ENCODE results near the gene RTN3. TPM values are rescaled to one million over a fixed set of nuclear protein-coding genes. Genes with fewer than 3 reads are reported as not detected.
A peak's percentile ranks its signal among the peaks of the same experiment; 100 is the strongest.

RTN3 gene
- total and polyA plus RNA-seq, 9 donors = 25.5 to 76.0 (median 53.9) TPM

DNA sequence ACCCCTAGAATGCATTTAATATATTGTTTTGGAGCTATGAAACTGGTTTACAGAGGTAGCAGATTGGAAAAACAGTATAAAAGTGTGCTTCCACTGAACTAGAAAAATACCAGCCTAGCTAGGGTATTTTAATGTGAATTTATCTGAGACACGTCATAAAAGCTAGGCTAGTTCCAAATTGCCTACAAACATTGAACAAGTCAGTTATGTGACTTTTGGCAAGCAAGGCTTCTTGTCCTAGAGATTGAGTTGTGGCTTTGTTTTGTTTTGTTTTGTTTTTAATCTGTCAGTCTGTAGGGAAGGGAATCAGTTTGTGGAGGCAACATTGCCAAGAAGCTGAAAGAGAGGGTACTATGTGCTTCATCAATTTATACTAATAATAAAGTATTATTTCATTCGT is 24.2 kb downstream of the RTN3 start:
- Histone ChIP-seq H3K4me1 (ENCODE audit: control insufficient read depth, insufficient read depth, low read length) (no peaks in the 10 kb centered on the region), H3K4me3 (ENCODE audit: low read length) (no peak overlapping the region), H3K27me3 (ENCODE audit: control insufficient read depth, insufficient read depth, low read length) (no peaks in the 10 kb centered on the region), H3K9me3 (replicated peaks; ENCODE audit: control insufficient read depth, low read depth, low read length) (no peaks in the 10 kb centered on the region), H3K36me3 (ENCODE audit: control insufficient read depth, insufficient read depth, low read length) (no peaks in the 10 kb centered on the region), H3K27ac (ENCODE audit: low read length) (no peak overlapping the region)
- no CpG with 5 or more reads among the region's 2 CpGs for WGBS (ENCODE audit: insufficient coverage)
- DNase-seq = no peak

DNA sequence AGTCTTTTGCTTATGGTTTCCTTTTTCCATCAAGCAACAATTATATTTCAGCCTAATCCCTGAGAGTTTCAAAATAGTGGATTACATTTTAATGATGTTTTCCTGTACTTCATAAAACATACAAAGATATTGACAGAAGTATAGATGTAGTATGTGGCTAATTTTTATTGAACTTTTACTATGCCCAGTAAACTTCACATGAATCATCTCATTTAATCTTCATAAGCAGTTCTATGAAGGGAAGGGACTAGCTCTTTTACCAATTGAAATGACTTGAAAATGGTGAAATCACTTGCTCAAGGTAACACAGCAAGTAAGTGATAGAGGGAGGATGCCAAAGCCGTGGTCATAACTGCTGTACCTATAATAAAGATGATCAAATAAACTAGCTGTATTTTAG is 27.5 kb downstream of the RTN3 start:
- Histone ChIP-seq H3K27me3 (ENCODE audit: control insufficient read depth, insufficient read depth, low read length) (no peaks in the 10 kb centered on the region), H3K4me1 (ENCODE audit: control insufficient read depth, insufficient read depth, low read length) (no peaks in the 10 kb centered on the region), H3K36me3 (ENCODE audit: control insufficient read depth, insufficient read depth, low read length) (no peaks in the 10 kb centered on the region), H3K9me3 (replicated peaks; ENCODE audit: control insufficient read depth, low read depth, low read length) (no peaks in the 10 kb centered on the region), H3K27ac (ENCODE audit: low read length) (no peak overlapping the region), H3K4me3 (ENCODE audit: low read length) (no peak overlapping the region)
- DNase-seq = no peak
- no CpG with 5 or more reads among the region's 1 CpG for WGBS (ENCODE audit: insufficient coverage)

GRCh38 chr11:63709336-63709884 is 28.1 kb downstream of the RTN3 start:
- no peak overlapping the region for H3K27ac ChIP-seq (ENCODE audit: low read length)
- no peaks in the 10 kb centered on the region for H3K9me3 ChIP-seq (replicated peaks; ENCODE audit: control insufficient read depth, low read depth, low read length)
- H3K4me1 ChIP-seq (ENCODE audit: control insufficient read depth, insufficient read depth, low read length) = no peaks in the 10 kb centered on the region
- peak; percentile 14 for DNase-seq
- no peaks in the 10 kb centered on the region for H3K27me3 ChIP-seq (ENCODE audit: control insufficient read depth, insufficient read depth, low read length)
- 83% methylated on average over 1 of the region's 3 CpGs for WGBS (ENCODE audit: insufficient coverage)
- no peaks in the 10 kb centered on the region for H3K36me3 ChIP-seq (ENCODE audit: control insufficient read depth, insufficient read depth, low read length)
- H3K4me3 ChIP-seq (ENCODE audit: low read length) = no peak overlapping the region

DNA sequence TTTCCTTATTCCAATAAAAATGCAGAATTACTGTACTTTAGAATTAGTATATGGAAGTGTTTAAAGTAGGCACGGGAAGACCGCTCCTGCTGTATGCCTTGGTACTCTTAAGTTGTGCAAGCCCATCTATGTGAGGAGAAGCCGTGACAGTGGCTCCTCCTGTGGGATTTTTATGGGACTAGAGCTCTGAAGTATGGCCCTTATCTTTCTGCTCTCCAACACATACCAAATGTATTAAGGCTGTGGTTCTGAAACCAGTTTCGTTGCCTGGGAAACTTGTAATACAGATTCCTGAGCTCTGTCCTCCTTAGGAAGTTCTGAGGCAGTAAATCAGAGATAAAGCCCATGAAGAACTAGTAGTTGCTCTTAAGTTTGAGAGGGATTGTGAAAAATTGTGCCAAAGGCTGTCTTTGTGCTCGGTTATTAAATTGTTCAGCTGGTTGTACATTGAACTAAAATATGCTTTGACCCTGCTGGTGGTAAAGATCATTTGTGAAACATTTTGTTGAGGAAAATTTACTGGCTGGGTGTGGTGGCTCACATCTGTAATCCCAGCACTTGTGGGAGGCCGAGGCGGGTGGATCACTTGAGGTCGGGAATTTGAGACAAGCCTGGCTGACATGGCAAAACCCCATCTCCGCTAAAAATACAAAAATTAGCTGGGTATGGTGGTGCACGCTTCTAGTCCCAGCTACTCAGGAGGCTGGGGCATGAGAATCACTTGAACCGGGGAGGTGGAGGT is 29.3 kb downstream of the RTN3 start:
- Histone ChIP-seq H3K36me3 (ENCODE audit: control insufficient read depth, insufficient read depth, low read length) (peaks cover 3% of the 10 kb centered on the region), H3K9me3 (replicated peaks; ENCODE audit: control insufficient read depth, low read depth, low read length) (no peaks in the 10 kb centered on the region), H3K27ac (ENCODE audit: low read length) (no peak overlapping the region), H3K4me3 (ENCODE audit: low read length) (no peak overlapping the region), H3K4me1 (ENCODE audit: control insufficient read depth, insufficient read depth, low read length) (no peaks in the 10 kb centered on the region), H3K27me3 (ENCODE audit: control insufficient read depth, insufficient read depth, low read length) (no peaks in the 10 kb centered on the region)
- 81% methylated on average over 6 of the region's 11 CpGs for WGBS (ENCODE audit: insufficient coverage)
- DNase-seq = no peak

- Histone ChIP-seq H3K36me3 (ENCODE audit: control insufficient read depth, insufficient read depth, low read length) (peaks cover 3% of the 10 kb centered on the region), H3K4me3 (ENCODE audit: low read length) (no peak overlapping the region)
- WGBS (ENCODE audit: insufficient coverage) = 88% methylated on average over 4 of the region's 6 CpGs
Measured at GRCh38 chr11:63711838-63712237, 30.5 kb downstream of the RTN3 start.

GRCh38 chr11:63713766-63714165 is 32.5 kb downstream of the RTN3 start:
- DNase-seq = no peak
- WGBS (ENCODE audit: insufficient coverage) = no CpG with 5 or more reads among the region's 2 CpGs
- Histone ChIP-seq H3K9me3 (replicated peaks; ENCODE audit: control insufficient read depth, low read depth, low read length) (no peaks in the 10 kb centered on the region), H3K4me1 (ENCODE audit: control insufficient read depth, insufficient read depth, low read length) (no peaks in the 10 kb centered on the region), H3K27me3 (ENCODE audit: control insufficient read depth, insufficient read depth, low read length) (no peaks in the 10 kb centered on the region), H3K36me3 (ENCODE audit: control insufficient read depth, insufficient read depth, low read length) (peaks cover 3% of the 10 kb centered on the region), H3K4me3 (ENCODE audit: low read length) (no peak overlapping the region), H3K27ac (ENCODE audit: low read length) (no peak overlapping the region)

More at GRCh38 chr11:63711838-63712237, 30.5 kb downstream of the RTN3 start:
- H3K9me3 ChIP-seq (replicated peaks; ENCODE audit: control insufficient read depth, low read depth, low read length) = no peaks in the 10 kb centered on the region
- no peak for DNase-seq
- no peak overlapping the region for H3K27ac ChIP-seq (ENCODE audit: low read length)
- H3K27me3 ChIP-seq (ENCODE audit: control insufficient read depth, insufficient read depth, low read length) = no peaks in the 10 kb centered on the region
- no peaks in the 10 kb centered on the region for H3K4me1 ChIP-seq (ENCODE audit: control insufficient read depth, insufficient read depth, low read length)

GRCh38 chr11:63716046-63716445 is 34.7 kb downstream of the RTN3 start:
- H3K27me3 ChIP-seq (ENCODE audit: control insufficient read depth, insufficient read depth, low read length) = no peaks in the 10 kb centered on the region
- no peaks in the 10 kb centered on the region for H3K9me3 ChIP-seq (replicated peaks; ENCODE audit: control insufficient read depth, low read depth, low read length)
- H3K4me1 ChIP-seq (ENCODE audit: control insufficient read depth, insufficient read depth, low read length) = no peaks in the 10 kb centered on the region
- H3K4me3 ChIP-seq (ENCODE audit: low read length) = no peak overlapping the region
- H3K36me3 ChIP-seq (ENCODE audit: control insufficient read depth, insufficient read depth, low read length) = peaks cover 10% of the 10 kb centered on the region
- DNase-seq = no peak
- no peak overlapping the region for H3K27ac ChIP-seq (ENCODE audit: low read length)

DNA sequence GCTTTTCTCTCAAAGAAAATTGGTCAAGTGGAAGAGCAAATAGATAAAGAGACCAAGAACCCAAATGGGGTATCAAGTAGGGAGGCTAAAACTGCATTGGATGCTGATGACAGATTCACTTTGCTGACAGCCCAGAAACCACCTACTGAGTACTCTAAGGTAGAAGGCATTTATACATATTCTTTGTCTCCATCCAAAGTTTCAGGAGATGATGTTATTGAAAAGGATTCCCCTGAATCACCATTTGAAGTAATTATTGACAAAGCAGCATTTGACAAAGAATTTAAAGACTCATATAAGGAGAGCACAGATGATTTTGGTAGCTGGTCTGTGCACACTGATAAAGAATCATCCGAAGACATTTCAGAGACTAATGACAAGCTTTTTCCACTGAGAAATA is 37.7 kb downstream of the RTN3 start:
- no peaks in the 10 kb centered on the region for H3K27me3 ChIP-seq (ENCODE audit: control insufficient read depth, insufficient read depth, low read length)
- 92% methylated on average over 1 of the region's 1 CpG for WGBS (ENCODE audit: insufficient coverage)
- no peak overlapping the region for H3K27ac ChIP-seq (ENCODE audit: low read length)
- H3K4me3 ChIP-seq (ENCODE audit: low read length) = no peak overlapping the region
- H3K4me1 ChIP-seq (ENCODE audit: control insufficient read depth, insufficient read depth, low read length) = no peaks in the 10 kb centered on the region
- peaks cover 10% of the 10 kb centered on the region for H3K36me3 ChIP-seq (ENCODE audit: control insufficient read depth, insufficient read depth, low read length)
- no peaks in the 10 kb centered on the region for H3K9me3 ChIP-seq (replicated peaks; ENCODE audit: control insufficient read depth, low read depth, low read length)
- DNase-seq = no peak

DNA sequence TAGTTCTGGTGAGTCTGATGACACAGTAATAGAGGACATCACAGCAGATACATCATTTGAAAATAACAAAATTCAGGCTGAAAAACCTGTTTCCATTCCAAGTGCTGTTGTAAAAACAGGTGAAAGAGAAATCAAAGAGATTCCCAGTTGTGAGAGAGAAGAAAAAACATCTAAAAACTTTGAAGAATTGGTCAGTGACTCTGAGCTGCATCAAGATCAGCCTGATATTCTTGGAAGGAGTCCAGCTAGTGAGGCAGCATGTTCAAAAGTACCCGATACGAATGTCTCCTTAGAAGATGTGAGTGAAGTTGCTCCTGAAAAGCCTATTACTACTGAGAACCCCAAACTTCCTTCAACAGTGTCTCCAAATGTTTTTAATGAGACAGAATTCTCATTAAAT is 38.7 kb downstream of the RTN3 start:
- H3K36me3 ChIP-seq (ENCODE audit: control insufficient read depth, insufficient read depth, low read length) = peaks cover 7% of the 10 kb centered on the region
- WGBS (ENCODE audit: insufficient coverage) = no CpG with 5 or more reads among the region's 2 CpGs
- no peak overlapping the region for H3K27ac ChIP-seq (ENCODE audit: low read length)
- no peaks in the 10 kb centered on the region for H3K4me1 ChIP-seq (ENCODE audit: control insufficient read depth, insufficient read depth, low read length)
- no peak for DNase-seq
- H3K9me3 ChIP-seq (replicated peaks; ENCODE audit: control insufficient read depth, low read depth, low read length) = no peaks in the 10 kb centered on the region
- H3K27me3 ChIP-seq (ENCODE audit: control insufficient read depth, insufficient read depth, low read length) = no peaks in the 10 kb centered on the region
- H3K4me3 ChIP-seq (ENCODE audit: low read length) = no peak overlapping the region

- H3K27me3 ChIP-seq (ENCODE audit: control insufficient read depth, insufficient read depth, low read length) = no peaks in the 10 kb centered on the region
- no peak overlapping the region for H3K4me3 ChIP-seq (ENCODE audit: low read length)
- no peak for DNase-seq
- WGBS (ENCODE audit: insufficient coverage) = 100% methylated on average over 2 of the region's 3 CpGs
- no peaks in the 10 kb centered on the region for H3K4me1 ChIP-seq (ENCODE audit: control insufficient read depth, insufficient read depth, low read length)
- peaks cover 7% of the 10 kb centered on the region for H3K36me3 ChIP-seq (ENCODE audit: control insufficient read depth, insufficient read depth, low read length)
- H3K27ac ChIP-seq (ENCODE audit: low read length) = no peak overlapping the region
- H3K9me3 ChIP-seq (replicated peaks; ENCODE audit: control insufficient read depth, low read depth, low read length) = no peaks in the 10 kb centered on the region
Measured at GRCh38 chr11:63720611-63721010, 39.3 kb downstream of the RTN3 start.
